Peyer's patch (tissue), 4 donors: ENCODE data around the gene PRPF38A. TPM values are rescaled to one million over a fixed set of nuclear protein-coding genes. Genes with fewer than 3 reads are reported as not detected.

Experiments used
- DNase-seq, 3 donors: peaks; one replicate each; pipeline ENCODE4 v3.0.0-alpha.2; 2017 to 2019
- H3K27ac ChIP-seq, 4 donors: fragments of 200-600 bp; sonication (generic); one replicate each; pipeline ENCODE4 v1.5.1; 2016 to 2019
- H3K27me3 ChIP-seq, 2 donors: fragments of 200-600 bp; sonication (generic); one replicate each; pipeline ENCODE4 v1.5.1; 2019
- H3K36me3 ChIP-seq, 3 donors: fragments of 200-600 bp; sonication (generic); one replicate each; pipeline ENCODE4 v1.5.1; 2016 to 2019
- H3K4me1 ChIP-seq, 4 donors: fragments of 200-600 bp; sonication (generic); one replicate each; pipeline ENCODE4 v1.5.1; 2016 to 2019
- H3K4me3 ChIP-seq, 4 donors: fragments of 200-600 bp; sonication (generic); 1 replicate in 3 of 4; 2 replicates in 1 of 4; pipeline ENCODE4 v1.5.1; 2016 to 2019; ENCODE audit warnings: mild to moderate bottlenecking in 1 of 4
- H3K9me3 ChIP-seq, 4 donors: fragments of 200-600 bp; sonication (generic); one replicate each; pipeline ENCODE4 v1.5.1; 2016 to 2019; ENCODE audit warnings: mild to moderate bottlenecking in 1 of 4
- POLR2A ChIP-seq, 2 donors: fragments of 450-650 bp; IDR thresholded peaks; one replicate each; pipeline ENCODE4 v1.5.1; 2017; ENCODE audit warnings: antibody characterized with exemption in 2 of 2, mild to moderate bottlenecking in 2 of 2, moderate library complexity in 2 of 2
- total RNA-seq, 4 donors: library from RNA; depleted of rRNA; stranded (reverse); fragments of >200 nt; gene quantifications; one replicate each; pipeline ENCODE4 v1.1.0, GENCODE V29; 2016
- TF ChIP-seq, protein P1 (sequence below), 6 experiments: fragments of 450-650 bp in 4 of 6; fragments of 200-600 bp in 2 of 6; sonication (generic) in 1 of 6; IDR thresholded peaks; one replicate each; pipeline ENCODE4 v1.5.1; 2017 to 2019; ENCODE audit warnings: antibody characterized with exemption in 6 of 6, mild to moderate bottlenecking in 3 of 6, moderate library complexity in 1 of 6

PRPF38A gene
- total RNA-seq, 4 donors from 2014 or later, result 14.2 to 20.6 (median 18.7) TPM

DNA sequence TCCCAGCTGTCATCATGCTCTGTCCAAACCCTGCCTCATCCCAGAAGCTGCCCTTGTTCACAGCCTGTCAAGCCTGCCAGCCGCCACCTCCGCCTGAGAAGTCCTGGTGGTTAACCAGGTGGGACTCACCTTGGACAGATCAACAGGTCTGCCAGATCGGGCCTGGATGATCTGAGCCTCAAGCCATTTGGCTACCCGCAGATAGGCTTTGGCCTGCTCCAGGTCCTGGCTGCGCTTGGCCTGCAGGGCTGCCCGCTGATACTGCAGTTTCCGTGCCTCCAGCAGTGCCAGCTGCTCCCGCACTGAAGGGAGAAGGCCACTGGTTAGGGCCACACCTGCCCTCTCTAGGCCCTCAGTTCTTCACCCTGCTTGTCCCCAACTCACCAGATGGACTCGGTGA, 47.0 kb upstream of the PRPF38A start:
- no peak for DNase-seq
- H3K4me1 ChIP-seq, result no peaks in the 10 kb centered on the region
- TF ChIP-seq, protein P1, sequence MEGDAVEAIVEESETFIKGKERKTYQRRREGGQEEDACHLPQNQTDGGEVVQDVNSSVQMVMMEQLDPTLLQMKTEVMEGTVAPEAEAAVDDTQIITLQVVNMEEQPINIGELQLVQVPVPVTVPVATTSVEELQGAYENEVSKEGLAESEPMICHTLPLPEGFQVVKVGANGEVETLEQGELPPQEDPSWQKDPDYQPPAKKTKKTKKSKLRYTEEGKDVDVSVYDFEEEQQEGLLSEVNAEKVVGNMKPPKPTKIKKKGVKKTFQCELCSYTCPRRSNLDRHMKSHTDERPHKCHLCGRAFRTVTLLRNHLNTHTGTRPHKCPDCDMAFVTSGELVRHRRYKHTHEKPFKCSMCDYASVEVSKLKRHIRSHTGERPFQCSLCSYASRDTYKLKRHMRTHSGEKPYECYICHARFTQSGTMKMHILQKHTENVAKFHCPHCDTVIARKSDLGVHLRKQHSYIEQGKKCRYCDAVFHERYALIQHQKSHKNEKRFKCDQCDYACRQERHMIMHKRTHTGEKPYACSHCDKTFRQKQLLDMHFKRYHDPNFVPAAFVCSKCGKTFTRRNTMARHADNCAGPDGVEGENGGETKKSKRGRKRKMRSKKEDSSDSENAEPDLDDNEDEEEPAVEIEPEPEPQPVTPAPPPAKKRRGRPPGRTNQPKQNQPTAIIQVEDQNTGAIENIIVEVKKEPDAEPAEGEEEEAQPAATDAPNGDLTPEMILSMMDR (IDR thresholded peaks at IDR 0.05), result no peak
- TF ChIP-seq POLR2A (IDR thresholded peaks at IDR 0.05), result no peak
- H3K36me3 ChIP-seq, result peaks cover 0 to 100% (median 5%) of the 10 kb centered on the region in 3 donors
- H3K9me3 ChIP-seq, result no peaks in the 10 kb centered on the region
- no peak overlapping the region for H3K4me3 ChIP-seq
- no peak overlapping the region for H3K27ac ChIP-seq
- no peaks in the 10 kb centered on the region for H3K27me3 ChIP-seq

DNA sequence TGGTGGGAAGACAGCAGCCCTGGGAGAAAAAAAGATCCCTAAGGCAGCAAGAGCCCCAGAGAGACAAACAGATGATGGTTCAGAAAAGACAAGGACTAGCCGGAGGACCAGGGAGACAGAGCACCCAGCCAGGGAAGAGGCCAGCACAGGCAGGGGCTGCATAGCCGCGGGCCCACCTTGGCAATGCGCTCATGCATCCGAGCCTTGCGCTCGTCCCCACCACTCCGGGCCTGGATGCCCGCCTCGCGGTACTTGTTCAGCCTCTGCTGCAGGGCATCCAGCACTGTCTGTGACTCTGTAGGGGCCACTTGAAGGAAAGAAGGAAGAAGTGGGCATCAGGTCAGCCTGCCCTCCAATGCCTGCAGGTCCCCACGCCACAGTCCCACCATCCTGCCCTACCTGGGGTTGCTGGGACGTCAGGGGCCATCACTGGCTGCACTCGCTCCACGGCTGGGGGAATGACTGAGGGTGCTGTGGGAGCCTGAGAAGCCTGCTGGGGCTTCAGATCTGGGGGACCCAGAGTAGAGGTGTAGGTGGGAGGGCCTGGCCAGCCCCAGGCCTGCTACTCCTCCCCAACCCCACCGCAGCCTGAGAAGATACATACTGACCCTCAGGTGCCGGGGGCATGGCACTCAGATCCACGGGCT, 45.4 kb upstream of the PRPF38A start:
- no peak overlapping the region for H3K27ac ChIP-seq
- no peak for TF ChIP-seq POLR2A (IDR thresholded peaks at IDR 0.05)
- TF ChIP-seq, protein P1 (IDR thresholded peaks at IDR 0.05), result no peak
- no peak overlapping the region for H3K4me3 ChIP-seq
- no peak for DNase-seq
- no peaks in the 10 kb centered on the region for H3K27me3 ChIP-seq
- H3K9me3 ChIP-seq, result no peaks in the 10 kb centered on the region
- H3K36me3 ChIP-seq, result peaks cover 0 to 90% (median 5%) of the 10 kb centered on the region in 3 donors
- peaks cover 0 to under 1% (median 0%) of the 10 kb centered on the region in 4 donors for H3K4me1 ChIP-seq

- Histone ChIP-seq H3K4me3 (no peak overlapping the region), H3K36me3 (peaks cover 0 to 81% (median 5%) of the 10 kb centered on the region in 3 donors), H3K9me3 (no peaks in the 10 kb centered on the region), H3K27me3 (no peaks in the 10 kb centered on the region), H3K4me1 (peaks cover 0 to 10% (median 3%) of the 10 kb centered on the region in 4 donors), H3K27ac (no peak overlapping the region)
- no peak for TF ChIP-seq POLR2A (IDR thresholded peaks at IDR 0.05)
- TF ChIP-seq, protein P1 (IDR thresholded peaks at IDR 0.05), result no peak
- DNase-seq, result no peak
Measured at GRCh38 chr1:52359676-52360594, 44.5 kb upstream of the PRPF38A start.

DNA sequence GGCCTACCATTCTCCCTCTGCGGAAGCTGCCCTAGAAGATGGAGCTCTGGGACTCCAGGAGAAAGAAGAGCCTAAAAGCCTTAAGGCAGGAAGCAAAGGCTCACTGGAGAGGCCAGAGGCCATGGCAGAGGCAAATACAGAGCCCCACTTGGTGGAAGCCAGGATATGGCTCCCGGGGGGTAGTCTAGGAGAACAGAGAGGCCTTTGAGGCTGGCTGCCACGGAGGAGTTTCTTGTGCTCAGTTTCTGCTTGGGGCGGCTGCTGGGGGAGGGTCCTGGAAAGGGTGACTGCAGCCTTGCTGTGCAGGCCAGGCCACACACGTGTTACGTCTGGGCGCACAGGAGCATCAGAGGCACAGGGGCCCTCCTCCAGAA, 43.8 kb upstream of the PRPF38A start:
- no peak overlapping the region for H3K4me3 ChIP-seq
- H3K9me3 ChIP-seq, result no peaks in the 10 kb centered on the region
- peaks cover 0 to 74% (median 5%) of the 10 kb centered on the region in 3 donors for H3K36me3 ChIP-seq
- H3K27me3 ChIP-seq, result no peaks in the 10 kb centered on the region
- TF ChIP-seq POLR2A (IDR thresholded peaks at IDR 0.05), result no peak
- TF ChIP-seq, protein P1 (IDR thresholded peaks at IDR 0.05), result no peak
- DNase-seq, result no peak
- peaks cover 0 to 13% (median 6%) of the 10 kb centered on the region in 4 donors for H3K4me1 ChIP-seq
- no peak overlapping the region for H3K27ac ChIP-seq

- Histone ChIP-seq H3K9me3 (no peaks in the 10 kb centered on the region), H3K36me3 (peaks cover 0 to 37% (median 0%) of the 10 kb centered on the region in 3 donors), H3K4me1 (peaks cover 3 to 13% (median 8%) of the 10 kb centered on the region in 4 donors), H3K4me3 (peak overlapping the region in 1 of 4 donors; percentile 93), H3K27me3 (no peaks in the 10 kb centered on the region), H3K27ac (no peak overlapping the region)
- peak in 1 of 3 donors; percentile 50 for DNase-seq
- TF ChIP-seq, protein P1 (IDR thresholded peaks at IDR 0.05), result no peak
- no peak for TF ChIP-seq POLR2A (IDR thresholded peaks at IDR 0.05)
Measured at GRCh38 chr1:52364235-52364839, 40.1 kb upstream of the PRPF38A start.
